ENCODE measurements around the gene CD300LB.

- TF ChIP-seq, protein P1, sequence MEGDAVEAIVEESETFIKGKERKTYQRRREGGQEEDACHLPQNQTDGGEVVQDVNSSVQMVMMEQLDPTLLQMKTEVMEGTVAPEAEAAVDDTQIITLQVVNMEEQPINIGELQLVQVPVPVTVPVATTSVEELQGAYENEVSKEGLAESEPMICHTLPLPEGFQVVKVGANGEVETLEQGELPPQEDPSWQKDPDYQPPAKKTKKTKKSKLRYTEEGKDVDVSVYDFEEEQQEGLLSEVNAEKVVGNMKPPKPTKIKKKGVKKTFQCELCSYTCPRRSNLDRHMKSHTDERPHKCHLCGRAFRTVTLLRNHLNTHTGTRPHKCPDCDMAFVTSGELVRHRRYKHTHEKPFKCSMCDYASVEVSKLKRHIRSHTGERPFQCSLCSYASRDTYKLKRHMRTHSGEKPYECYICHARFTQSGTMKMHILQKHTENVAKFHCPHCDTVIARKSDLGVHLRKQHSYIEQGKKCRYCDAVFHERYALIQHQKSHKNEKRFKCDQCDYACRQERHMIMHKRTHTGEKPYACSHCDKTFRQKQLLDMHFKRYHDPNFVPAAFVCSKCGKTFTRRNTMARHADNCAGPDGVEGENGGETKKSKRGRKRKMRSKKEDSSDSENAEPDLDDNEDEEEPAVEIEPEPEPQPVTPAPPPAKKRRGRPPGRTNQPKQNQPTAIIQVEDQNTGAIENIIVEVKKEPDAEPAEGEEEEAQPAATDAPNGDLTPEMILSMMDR (IDR thresholded peaks at IDR 0.05 in 8 of 11, conservative IDR thresholded peaks at IDR 0.05 in 3 of 11) = no peak
- no peak for TF ChIP-seq POLR2AphosphoS5 (IDR thresholded peaks at IDR 0.05)
- TF ChIP-seq POLR2A (IDR thresholded peaks at IDR 0.05) = no peak
Observed at GRCh38 chr17:74541176-74542111, 10.2 kb upstream of the CD300LB start.

All from spleen (tissue), 7 donors.